Ishikawa (cell line): ENCODE measurements around the gene SZRD1.

ENCODE experiments used
- CEBPB ChIP-seq: IDR thresholded peaks from 2 replicates; pipeline ENCODE4 v1.6.1; 2012
- CREB1 ChIP-seq: IDR thresholded peaks from 2 replicates; pipeline ENCODE4 v1.6.1; 2012; ENCODE audit warnings: low read depth
- EGR1 ChIP-seq: IDR thresholded peaks from 2 replicates; pipeline ENCODE4 v1.6.1; 2012
- EP300 ChIP-seq: IDR thresholded peaks from 2 replicates; pipeline ENCODE4 v1.6.1; 2012; ENCODE audit warnings: borderline replicate concordance
- FOXM1 ChIP-seq: IDR thresholded peaks from 2 replicates; pipeline ENCODE4 v1.6.1; 2012; ENCODE audit warnings: low read depth, borderline replicate concordance
- MAX ChIP-seq: IDR thresholded peaks from 2 replicates; pipeline ENCODE4 v1.6.1; 2012
- NFIC ChIP-seq: IDR thresholded peaks from 2 replicates; pipeline ENCODE4 v1.6.1; 2012
- RAD21 ChIP-seq: IDR thresholded peaks from 2 replicates; pipeline ENCODE4 v1.6.1; 2012; ENCODE audit warnings: low read depth
- REST ChIP-seq: IDR thresholded peaks from 2 replicates; pipeline ENCODE4 v1.6.1; 2012; ENCODE audit warnings: low read depth, mild to moderate bottlenecking
- TAF1 ChIP-seq: IDR thresholded peaks from 2 replicates; pipeline ENCODE4 v1.6.1; 2012; ENCODE audit warnings: low read depth, mild to moderate bottlenecking
- TCF12 ChIP-seq: IDR thresholded peaks from 2 replicates; pipeline ENCODE4 v1.6.1; 2012; ENCODE audit warnings: low read depth
- TEAD4 ChIP-seq: IDR thresholded peaks from 2 replicates; pipeline ENCODE4 v1.6.1; 2012
- USF1 ChIP-seq: IDR thresholded peaks from 2 replicates; pipeline ENCODE4 v1.6.1; 2012
- YY1 ChIP-seq: IDR thresholded peaks from 2 replicates; pipeline ENCODE4 v1.6.1; 2012; ENCODE audit warnings: low read depth
- ZBTB7A ChIP-seq: IDR thresholded peaks from 2 replicates; pipeline ENCODE4 v1.6.1; 2012; ENCODE audit warnings: low read depth

SZRD1 gene

GRCh38 chr1:16374266-16374665 lies 7.2 kb downstream of the SZRD1 start:
- no peak for TF ChIP-seq TEAD4
- TF ChIP-seq CREB1: no peak
- no peak for TF ChIP-seq EP300
- TF ChIP-seq RAD21: no peak
- TF ChIP-seq TCF12: no peak
- no peak for TF ChIP-seq TAF1
- no peak for TF ChIP-seq ZBTB7A
- no peak for TF ChIP-seq EGR1
- no peak for TF ChIP-seq MAX
- TF ChIP-seq REST: no peak
- no peak for TF ChIP-seq YY1
- no peak for TF ChIP-seq CEBPB
- TF ChIP-seq FOXM1: no peak
- no peak for TF ChIP-seq USF1
- no peak for TF ChIP-seq NFIC

- TF ChIP-seq RAD21 (no peak), TAF1 (no peak), TEAD4 (0 out of 2 replicates have a peak, but pooled peaks have one; percentile 18)
Observed at GRCh38 chr1:16375521-16376340, 8.7 kb downstream of the SZRD1 start.

GRCh38 chr1:16376971-16377370 lies 9.9 kb downstream of the SZRD1 start:
- TF ChIP-seq MAX: no peak
- TF ChIP-seq RAD21: no peak
- no peak for TF ChIP-seq EP300
- no peak for TF ChIP-seq YY1
- TF ChIP-seq TCF12: no peak
- no peak for TF ChIP-seq TAF1
- no peak for TF ChIP-seq CEBPB
- no peak for TF ChIP-seq TEAD4
- TF ChIP-seq ZBTB7A: no peak
- no peak for TF ChIP-seq FOXM1
- TF ChIP-seq NFIC: no peak
- TF ChIP-seq EGR1: no peak
- TF ChIP-seq CREB1: no peak
- no peak for TF ChIP-seq REST

- TF ChIP-seq TEAD4 (no peak), USF1 (no peak), EP300 (no peak), ZBTB7A (no peak), NFIC (no peak), CREB1 (no peak), YY1 (no peak), RAD21 (no peak)
Observed at GRCh38 chr1:16378443-16378842, 11.4 kb downstream of the SZRD1 start.

- no peak for TF ChIP-seq EGR1
- no peak for TF ChIP-seq CEBPB
- no peak for TF ChIP-seq EP300
- no peak for TF ChIP-seq CREB1
- TF ChIP-seq ZBTB7A: no peak
- TF ChIP-seq MAX: no peak
- TF ChIP-seq TEAD4: no peak
- TF ChIP-seq TAF1: no peak
- TF ChIP-seq TCF12: no peak
- no peak for TF ChIP-seq USF1
- no peak for TF ChIP-seq YY1
- no peak for TF ChIP-seq RAD21
- TF ChIP-seq FOXM1: no peak
Observed at GRCh38 chr1:16380868-16381267, 13.8 kb downstream of the SZRD1 start.
